H1 (cell line): Measurements from ENCODE around the gene TXNIP. TPM values are rescaled to one million over a fixed set of nuclear protein-coding genes. Genes with fewer than 3 reads are reported as not detected.

Source experiments
- CTCF ChIA-PET: fragments of 300-600 bp; sonication (Branson Sonifier 250); formaldehyde crosslinking; loops from one replicate; lab custom pipeline; 2021; ENCODE audit not compliant: partially characterized antibody; lab: Charles Lee
- POLR2A ChIA-PET: fragments of 300-600 bp; sonication (Branson Sonifier 250); formaldehyde crosslinking; loops from one replicate; lab custom pipeline; 2021; ENCODE audit warnings: inconsistent platforms; ENCODE audit not compliant: partially characterized antibody; lab: Charles Lee
- DNase-seq, 2 experiments: peaks; one replicate each; pipeline versions ENCODE4 v3.0.0 to v3.0.0-alpha.2; 2010 to 2022; ENCODE audit warnings: low spot score in 2 of 2, low read depth in 1 of 2, mixed read lengths in 1 of 2
- FAIRE-seq: peaks from 2 replicates; lab custom pipeline; 2011; peaks lifted over from hg19 to GRCh38; lab: Jason Lieb, UNC
- H2AFZ ChIP-seq: 2 replicates; pipeline ENCODE4 v1.8.1; 2012; ENCODE audit warnings: low read length, inconsistent platforms
- H2AK5ac ChIP-seq: 2 replicates; pipeline ENCODE4 v1.6.1; 2013; ENCODE audit warnings: low read depth, low read length
- H2BK120ac ChIP-seq: replicated peaks from 2 replicates; pipeline ENCODE3; 2013; ENCODE audit warnings: low read depth, low read length, inconsistent platforms
- H2BK12ac ChIP-seq: 2 replicates; pipeline ENCODE4 v1.6.1; 2013; ENCODE audit warnings: low read depth, low read length
- H2BK15ac ChIP-seq: 2 replicates; pipeline ENCODE4 v1.6.1; 2013; ENCODE audit warnings: low read length
- H2BK20ac ChIP-seq: 2 replicates; pipeline ENCODE4 v1.6.1; 2013; ENCODE audit warnings: low read length
- H2BK5ac ChIP-seq: 2 replicates; pipeline ENCODE4 v1.6.1; 2013; ENCODE audit warnings: low read depth, low read length
- H3K14ac ChIP-seq: 2 replicates; pipeline ENCODE4 v1.6.1; 2013; ENCODE audit warnings: inconsistent platforms; ENCODE audit not compliant: insufficient read length
- H3K18ac ChIP-seq: 2 replicates; pipeline ENCODE4 v1.6.1; 2013; ENCODE audit warnings: low read length; ENCODE audit errors: extremely low read depth
- H3K23ac ChIP-seq: 2 replicates; pipeline ENCODE4 v1.6.1; 2013; ENCODE audit warnings: inconsistent platforms; ENCODE audit not compliant: insufficient read length
- H3K23me2 ChIP-seq: 2 replicates; pipeline ENCODE4 v1.6.1; 2013; ENCODE audit warnings: low read depth, low read length
- H3K27ac ChIP-seq: 2 replicates; pipeline ENCODE4 v1.6.1; 2011; ENCODE audit warnings: low read depth, low read length, inconsistent platforms
- H3K27me3 ChIP-seq, 4 experiments: replicated peaks in 1 of 4; 1 replicate in 1 of 4; 2 replicates in 3 of 4; pipeline versions ENCODE4 v1.6.1 to v1.8.1; 2011 to 2013; ENCODE audit warnings: low read length in 3 of 4, mild to moderate bottlenecking in 3 of 4, inconsistent platforms in 2 of 4, mixed read lengths in 2 of 4, moderate library complexity in 1 of 4; ENCODE audit not compliant: control insufficient read depth in 3 of 4, insufficient read depth in 3 of 4; ENCODE audit errors: extremely low read depth in 1 of 4
- H3K36me3 ChIP-seq, 4 experiments: 2 replicates each; pipeline versions ENCODE4 v1.6.1 to v1.8.1; 2011 to 2013; ENCODE audit warnings: mild to moderate bottlenecking in 4 of 4, low read length in 3 of 4, moderate library complexity in 2 of 4, control low read depth in 1 of 4, inconsistent platforms in 1 of 4; ENCODE audit not compliant: insufficient read depth in 4 of 4, control insufficient read depth in 2 of 4
- H3K4ac ChIP-seq: replicated peaks from 2 replicates; pipeline ENCODE3; 2013; ENCODE audit warnings: low read length, low read depth, mixed read lengths, inconsistent platforms; ENCODE audit not compliant: insufficient read length
- H3K4me1 ChIP-seq, 4 experiments: replicated peaks in 1 of 4; 1 replicate in 1 of 4; 2 replicates in 3 of 4; pipeline versions ENCODE4 v1.6.1 to v1.8.1; 2011 to 2013; ENCODE audit warnings: low read length in 3 of 4, inconsistent platforms in 2 of 4, mixed read lengths in 1 of 4; ENCODE audit not compliant: insufficient read depth in 4 of 4, control insufficient read depth in 3 of 4
- H3K4me2 ChIP-seq, 2 experiments: 2 replicates each; pipeline versions ENCODE4 v1.6.1 to v1.8.1; 2011 to 2013; ENCODE audit warnings: low read depth in 2 of 2, low read length in 2 of 2, control low read depth in 1 of 2, inconsistent platforms in 1 of 2, mild to moderate bottlenecking in 1 of 2; ENCODE audit not compliant: insufficient read depth in 1 of 2
- H3K4me3 ChIP-seq, 4 experiments: fragments of 200-600, 300-600 bp in 1 of 4; sonication (generic), shearing (Covaris generic), sonication (Bioruptor Twin) in 1 of 4; 2 replicates each; pipeline versions ENCODE4 v1.5.1 to v1.8.1; 2011 to 2016; ENCODE audit warnings: low read length in 4 of 4, low read depth in 3 of 4, control low read depth in 2 of 4, inconsistent platforms in 2 of 4, mild to moderate bottlenecking in 2 of 4, mixed read lengths in 1 of 4, moderate library complexity in 1 of 4; ENCODE audit not compliant: insufficient read depth in 2 of 4; ENCODE audit errors: extremely low read depth in 1 of 4
- H3K56ac ChIP-seq: replicated peaks from 2 replicates; pipeline ENCODE3; 2013; ENCODE audit warnings: low read depth, mild to moderate bottlenecking, mixed read lengths, low read length, inconsistent platforms; ENCODE audit not compliant: insufficient read length
- H3K79me1 ChIP-seq: 2 replicates; pipeline ENCODE4 v1.6.1; 2013; ENCODE audit warnings: low read depth, low read length, control low read depth
- H3K79me2 ChIP-seq, 2 experiments: 2 replicates each; pipeline versions ENCODE4 v1.6.1 to v1.8.1; 2012 to 2013; ENCODE audit warnings: low read length in 2 of 2, mild to moderate bottlenecking in 2 of 2, inconsistent platforms in 1 of 2; ENCODE audit not compliant: insufficient read depth in 2 of 2, control insufficient read depth in 1 of 2
- H3K9ac ChIP-seq, 4 experiments: replicated peaks in 1 of 4; 1 replicate in 1 of 4; 2 replicates in 3 of 4; pipeline versions ENCODE4 v1.6.1 to v1.8.1; 2011 to 2013; ENCODE audit warnings: low read depth in 3 of 4, low read length in 3 of 4, control low read depth in 2 of 4, mild to moderate bottlenecking in 2 of 4, moderate library complexity in 2 of 4, inconsistent platforms in 1 of 4; ENCODE audit errors: extremely low read depth in 1 of 4
- H3K9me3 ChIP-seq, 2 experiments: 2 replicates each; pipeline versions ENCODE4 v1.6.1 to v1.8.1; 2012 to 2013; ENCODE audit warnings: mild to moderate bottlenecking in 2 of 2, moderate library complexity in 2 of 2, control low read depth in 1 of 2, inconsistent platforms in 1 of 2, low read depth in 1 of 2, low read length in 1 of 2, mixed read lengths in 1 of 2; ENCODE audit not compliant: insufficient read depth in 2 of 2
- H4K20me1 ChIP-seq, 2 experiments: replicated peaks in 1 of 2; 2 replicates each; pipeline versions ENCODE3 to v1.8.1; 2011 to 2013; ENCODE audit warnings: inconsistent platforms in 2 of 2, low read length in 2 of 2, mild to moderate bottlenecking in 1 of 2; ENCODE audit not compliant: insufficient read depth in 2 of 2, control insufficient read depth in 1 of 2
- H4K5ac ChIP-seq: 2 replicates; pipeline ENCODE4 v1.6.1; 2013; ENCODE audit warnings: low read length, low read depth, mixed read lengths, inconsistent platforms; ENCODE audit not compliant: insufficient read length
- H4K8ac ChIP-seq: 2 replicates; pipeline ENCODE4 v1.8.0; 2013; ENCODE audit warnings: mild to moderate bottlenecking, moderate library complexity, low read length, inconsistent platforms; ENCODE audit not compliant: insufficient read depth; ENCODE audit errors: extremely low read depth
- H4K91ac ChIP-seq: replicated peaks from 2 replicates; pipeline ENCODE3; 2013; ENCODE audit warnings: low read length, mixed read lengths, inconsistent platforms; ENCODE audit not compliant: insufficient read length
- CEBPB ChIP-seq: IDR thresholded peaks from 2 replicates; pipeline ENCODE4 v1.6.1; 2012; ENCODE audit warnings: low read depth, low read length
- CREB1 ChIP-seq: IDR thresholded peaks from 2 replicates; pipeline ENCODE4 v1.6.1; 2012; ENCODE audit warnings: inconsistent platforms
- WGBS, 2 experiments: shearing (Covaris generic) in 1 of 2; methylation state at CpG; one replicate each; pipeline versions ENCODE4 v1.1.6 to v1.1.7; 2013 to 2015; ENCODE audit warnings: low lambda C conversion rate in 2 of 2, mixed read lengths in 2 of 2, inconsistent platforms in 1 of 2, low coverage in 1 of 2, missing lambda C conversion rate in 1 of 2; ENCODE audit not compliant: insufficient replicate concordance in 2 of 2, insufficient coverage in 1 of 2, insufficient read length in 1 of 2; ENCODE audit errors: extremely low coverage in 1 of 2, missing lambda C conversion rate in 1 of 2; 5-methylcytosine and 5-hydroxymethylcytosine counted together
- polyA plus RNA-seq, 7 experiments: library from polyadenylated mRNA; depleted of rRNA in 3 of 7; stranded (reverse) in 5 of 7; unstranded in 2 of 7; fragments of >200 nt in 5 of 7; fragments of 200-250 nt in 2 of 7; gene quantifications; 1 replicate in 5 of 7; 2 replicates in 1 of 7; 4 replicates in 1 of 7; pipeline versions ENCODE4 v1.2.1 to v1.2.3, GENCODE V29; 2011 to 2013; ENCODE audit warnings: missing spikeins in 2 of 7, mixed read lengths in 2 of 7
- total RNA-seq: library from RNA; stranded (reverse); fragmentation: NEBNext Ultra II Directional; extraction: Animal tissue kit (Norgen Biotek cat#: 25700); gene quantifications from 2 replicates; pipeline ENCODE4 v1.2.1, GENCODE V29; 2021
- TF ChIP-seq, protein P1 (sequence below), 3 experiments: IDR thresholded peaks; 1 replicate in 2 of 3; 2 replicates in 1 of 3; pipeline versions ENCODE4 v1.5.1 to v1.6.1; 2011; ENCODE audit warnings: low read length in 3 of 3, mild to moderate bottlenecking in 3 of 3, inconsistent platforms in 2 of 3, low read depth in 1 of 3, moderate library complexity in 1 of 3; ENCODE audit not compliant: insufficient read depth in 1 of 3; ENCODE audit errors: control extremely low read depth in 1 of 3

Gene TXNIP
- total and polyA plus RNA-seq, 2 of the 8 experiments (the other 6 are each of a cell fraction or from before 2014, with no cell fraction given) = 12.3 to 56.8 TPM

DNA sequence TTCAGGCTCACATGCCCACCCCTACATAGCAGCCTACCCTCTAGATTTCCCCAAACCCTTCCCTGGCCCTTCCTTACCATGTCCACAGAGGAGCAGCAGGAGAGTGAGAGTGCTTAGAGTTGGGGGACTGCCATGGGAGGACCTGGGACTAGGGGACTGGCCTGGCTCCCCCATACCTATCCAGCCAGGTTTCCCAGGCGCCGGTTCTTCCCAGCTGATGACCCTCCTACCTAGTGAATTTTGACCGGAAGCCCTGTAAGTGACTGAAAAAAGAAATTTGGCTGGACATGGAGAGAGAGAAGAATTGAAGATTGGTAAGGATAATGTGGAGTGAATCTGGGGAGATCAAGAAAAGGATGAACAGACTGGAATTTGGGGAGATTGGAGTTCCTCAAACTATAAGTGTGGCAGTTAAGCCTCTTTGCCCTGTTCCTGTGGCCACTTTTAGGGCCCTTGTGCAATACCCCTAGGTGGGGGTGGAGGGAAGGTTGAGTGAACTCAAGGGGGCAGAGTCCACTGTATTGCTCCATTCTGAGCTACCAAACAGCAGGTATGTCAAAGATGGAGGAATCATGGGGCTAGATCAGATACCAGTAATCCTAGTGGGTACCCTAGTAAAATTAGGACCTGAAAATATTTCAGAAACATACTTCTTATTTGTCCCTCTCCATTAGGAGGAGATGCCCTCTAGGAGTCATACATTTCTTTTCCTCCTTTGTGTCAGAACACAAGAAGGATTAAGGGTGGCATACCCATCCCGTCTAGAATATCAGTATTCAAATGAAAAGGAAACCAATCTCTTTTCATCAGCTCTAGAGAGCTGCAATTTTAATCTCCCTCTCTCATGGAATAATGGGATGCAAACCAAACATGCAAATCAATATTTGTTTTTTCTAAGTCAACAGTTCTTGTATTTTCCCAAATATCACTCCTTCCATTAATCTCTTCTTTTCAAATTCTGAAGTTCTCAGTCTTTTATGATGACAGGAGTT, 24.0 kb upstream of the TXNIP start:
- DNase-seq (no peak), FAIRE-seq (no peak)
- no peak overlapping the region for H3K4ac ChIP-seq
- ChIA-PET CTCF (interaction anchor here (0.6 to 6.9 kb wide), 7 partner anchors 11 to 175 kb away, joined by 3 to 58 read pairs (median 4); partner anchors contain the start of gene NUDT17), POLR2A (interaction anchor here (0.6 to 5.5 kb wide), 4 partner anchors 19 to 42 kb away, joined by 3 to 29 read pairs (median 3); partner anchors contain the start of gene TXNIP)
- no peak overlapping the region for H3K56ac ChIP-seq
- H2AFZ ChIP-seq = no peak overlapping the region
- H3K27me3 ChIP-seq = peaks cover 6 to 30% (median 24%) of the 10 kb centered on the region in 4 experiments
- no peaks in the 10 kb centered on the region for H3K9me3 ChIP-seq
- H2BK20ac ChIP-seq = no peak overlapping the region
- H2AK5ac ChIP-seq = no peak overlapping the region
- no peak overlapping the region for H2BK120ac ChIP-seq
- H3K4me1 ChIP-seq = peaks cover 4 to 9% (median 6%) of the 10 kb centered on the region in 4 experiments
- H2BK12ac ChIP-seq = no peak overlapping the region
- no peak overlapping the region for H3K18ac ChIP-seq
- no peak overlapping the region for H4K5ac ChIP-seq
- no peak overlapping the region for H3K27ac ChIP-seq
- no peak overlapping the region for H4K91ac ChIP-seq
- no peaks in the 10 kb centered on the region for H3K79me2 ChIP-seq
- no peak overlapping the region for H4K8ac ChIP-seq
- peaks cover 4% of the 10 kb centered on the region for H3K23me2 ChIP-seq
- H2BK15ac ChIP-seq = no peak overlapping the region
- H3K9ac ChIP-seq = no peak overlapping the region
- H3K36me3 ChIP-seq = no peaks in the 10 kb centered on the region
- 86% methylated on average over 4 of the region's 4 CpGs; no CpG with 5 or more reads in 1 of the 2 experiments for WGBS, 2 experiments
- H3K14ac ChIP-seq = no peak overlapping the region
- TF ChIP-seq CEBPB (peak; percentile 83), CREB1 (no peak)
- TF ChIP-seq, protein P1, sequence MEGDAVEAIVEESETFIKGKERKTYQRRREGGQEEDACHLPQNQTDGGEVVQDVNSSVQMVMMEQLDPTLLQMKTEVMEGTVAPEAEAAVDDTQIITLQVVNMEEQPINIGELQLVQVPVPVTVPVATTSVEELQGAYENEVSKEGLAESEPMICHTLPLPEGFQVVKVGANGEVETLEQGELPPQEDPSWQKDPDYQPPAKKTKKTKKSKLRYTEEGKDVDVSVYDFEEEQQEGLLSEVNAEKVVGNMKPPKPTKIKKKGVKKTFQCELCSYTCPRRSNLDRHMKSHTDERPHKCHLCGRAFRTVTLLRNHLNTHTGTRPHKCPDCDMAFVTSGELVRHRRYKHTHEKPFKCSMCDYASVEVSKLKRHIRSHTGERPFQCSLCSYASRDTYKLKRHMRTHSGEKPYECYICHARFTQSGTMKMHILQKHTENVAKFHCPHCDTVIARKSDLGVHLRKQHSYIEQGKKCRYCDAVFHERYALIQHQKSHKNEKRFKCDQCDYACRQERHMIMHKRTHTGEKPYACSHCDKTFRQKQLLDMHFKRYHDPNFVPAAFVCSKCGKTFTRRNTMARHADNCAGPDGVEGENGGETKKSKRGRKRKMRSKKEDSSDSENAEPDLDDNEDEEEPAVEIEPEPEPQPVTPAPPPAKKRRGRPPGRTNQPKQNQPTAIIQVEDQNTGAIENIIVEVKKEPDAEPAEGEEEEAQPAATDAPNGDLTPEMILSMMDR (IDR thresholded peaks at IDR 0.05; ENCODE audit: control extremely low read depth in 1 of 3, insufficient read depth in 1 of 3, low read depth in 1 of 3, low read length in 3 of 3) = peak in 2 of 3 experiments; percentile 4 to 10; a peak in 2 of 4 replicates
- H3K79me1 ChIP-seq = no peaks in the 10 kb centered on the region
- no peak overlapping the region; the same call in 1 of the 2 replicates for H2BK5ac ChIP-seq
- H3K23ac ChIP-seq = no peak overlapping the region
- H3K4me2 ChIP-seq = peak overlapping the region; percentile 68 to 80
- H4K20me1 ChIP-seq = no peaks in the 10 kb centered on the region
- H3K4me3 ChIP-seq = peak overlapping the region in 1 of 4 experiments; percentile 58; a peak in 2 of 8 replicates
